OCI-LY3 (cell line): ENCODE data around the gene ADSS2.

Experiments used
- CTCF ChIP-seq: fragments of 200-600, 300-600 bp; sonication (generic); IDR thresholded peaks from 2 replicates; pipeline ENCODE4 v1.5.1; 2014; ENCODE audit warnings: antibody characterized with exemption, low read length, low read depth
- EZH2phosphoT487 ChIP-seq: fragments of 200-600 bp; shearing (Covaris generic); IDR thresholded peaks from 2 replicates; pipeline ENCODE4 v1.6.1; 2018; ENCODE audit warnings: antibody characterized with exemption, mixed run types, low read depth

GRCh38 chr1:244369256-244370057, 82.3 kb downstream of the ADSS2 start:
- no peak for TF ChIP-seq CTCF
- no peak for TF ChIP-seq EZH2phosphoT487
